Astrocyte of the cerebellum (primary cell): Measurements from ENCODE around the gene WDFY2.

ENCODE experiments used
- DNase-seq: peaks from one replicate; pipeline ENCODE4 v3.0.0-alpha.2; 2011; ENCODE audit warnings: low read depth
- H3K4me3 ChIP-seq: 2 replicates; pipeline ENCODE4 v1.5.1; 2011; ENCODE audit warnings: mild to moderate bottlenecking, low read depth, low read length, moderate library complexity
- in situ Hi-C: cut with HindIII; loops from 2 replicates; pipeline ENCODE4 v1.10.0; 2017; ENCODE audit warnings: low sequenced_read_pairs
- TF ChIP-seq, protein P1 (sequence below): IDR thresholded peaks from 2 replicates; pipeline ENCODE4 v1.5.1; 2012; ENCODE audit warnings: low read length, low read depth, moderate library complexity, mild to moderate bottlenecking; ENCODE audit errors: missing control alignments

WDFY2 gene

DNA sequence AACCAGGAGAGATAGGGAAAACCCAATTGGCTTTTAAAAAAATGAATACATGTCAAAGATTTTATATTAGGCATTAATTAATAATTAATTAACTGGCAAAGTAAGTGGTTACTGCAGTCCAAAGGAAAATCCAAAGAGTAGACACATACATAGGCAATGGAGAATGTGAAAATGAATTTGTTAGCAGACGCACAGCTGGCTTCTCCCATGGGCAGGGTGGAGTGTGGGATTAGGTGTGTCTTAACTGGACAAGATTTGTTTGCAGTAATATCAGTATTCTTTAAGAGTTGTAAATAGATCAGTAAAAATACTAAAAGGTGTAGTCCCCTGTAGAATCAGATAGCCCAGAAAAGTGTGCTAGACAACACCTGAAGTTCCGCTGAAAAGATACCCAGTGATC lies 161.0 kb downstream of the WDFY2 start:
- in situ Hi-C loops: loop anchor here (25.0 kb wide), 1 partner anchor 283 kb away; the partner anchor contains the start of gene INTS6
- TF ChIP-seq, protein P1, sequence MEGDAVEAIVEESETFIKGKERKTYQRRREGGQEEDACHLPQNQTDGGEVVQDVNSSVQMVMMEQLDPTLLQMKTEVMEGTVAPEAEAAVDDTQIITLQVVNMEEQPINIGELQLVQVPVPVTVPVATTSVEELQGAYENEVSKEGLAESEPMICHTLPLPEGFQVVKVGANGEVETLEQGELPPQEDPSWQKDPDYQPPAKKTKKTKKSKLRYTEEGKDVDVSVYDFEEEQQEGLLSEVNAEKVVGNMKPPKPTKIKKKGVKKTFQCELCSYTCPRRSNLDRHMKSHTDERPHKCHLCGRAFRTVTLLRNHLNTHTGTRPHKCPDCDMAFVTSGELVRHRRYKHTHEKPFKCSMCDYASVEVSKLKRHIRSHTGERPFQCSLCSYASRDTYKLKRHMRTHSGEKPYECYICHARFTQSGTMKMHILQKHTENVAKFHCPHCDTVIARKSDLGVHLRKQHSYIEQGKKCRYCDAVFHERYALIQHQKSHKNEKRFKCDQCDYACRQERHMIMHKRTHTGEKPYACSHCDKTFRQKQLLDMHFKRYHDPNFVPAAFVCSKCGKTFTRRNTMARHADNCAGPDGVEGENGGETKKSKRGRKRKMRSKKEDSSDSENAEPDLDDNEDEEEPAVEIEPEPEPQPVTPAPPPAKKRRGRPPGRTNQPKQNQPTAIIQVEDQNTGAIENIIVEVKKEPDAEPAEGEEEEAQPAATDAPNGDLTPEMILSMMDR: no peak
- no peak overlapping the region for H3K4me3 ChIP-seq
- DNase-seq: no peak

DNA sequence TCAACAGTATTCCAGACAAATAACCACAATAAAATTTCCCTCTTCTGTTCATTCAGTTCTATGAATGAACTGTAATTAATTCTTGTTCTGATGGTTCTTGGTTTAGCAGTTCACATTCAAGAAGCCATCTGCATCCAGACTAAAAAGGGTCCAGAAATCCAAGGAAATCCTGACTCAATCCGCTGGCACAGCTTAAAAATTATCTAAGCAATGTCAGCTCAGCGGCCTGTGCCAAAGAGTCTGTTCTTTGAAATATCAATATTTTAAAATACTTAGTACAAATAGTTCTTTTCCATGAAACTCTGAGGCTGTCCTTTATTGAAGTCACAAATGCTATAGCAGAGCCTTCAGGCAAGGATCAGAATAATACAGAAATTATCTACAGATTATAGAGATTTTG lies 162.5 kb downstream of the WDFY2 start:
- no peak for DNase-seq
- TF ChIP-seq, protein P1: no peak
- in situ Hi-C loops: loop anchor here (25.0 kb wide), 1 partner anchor 285 kb away; the partner anchor contains the start of gene INTS6
- no peak overlapping the region for H3K4me3 ChIP-seq

DNA sequence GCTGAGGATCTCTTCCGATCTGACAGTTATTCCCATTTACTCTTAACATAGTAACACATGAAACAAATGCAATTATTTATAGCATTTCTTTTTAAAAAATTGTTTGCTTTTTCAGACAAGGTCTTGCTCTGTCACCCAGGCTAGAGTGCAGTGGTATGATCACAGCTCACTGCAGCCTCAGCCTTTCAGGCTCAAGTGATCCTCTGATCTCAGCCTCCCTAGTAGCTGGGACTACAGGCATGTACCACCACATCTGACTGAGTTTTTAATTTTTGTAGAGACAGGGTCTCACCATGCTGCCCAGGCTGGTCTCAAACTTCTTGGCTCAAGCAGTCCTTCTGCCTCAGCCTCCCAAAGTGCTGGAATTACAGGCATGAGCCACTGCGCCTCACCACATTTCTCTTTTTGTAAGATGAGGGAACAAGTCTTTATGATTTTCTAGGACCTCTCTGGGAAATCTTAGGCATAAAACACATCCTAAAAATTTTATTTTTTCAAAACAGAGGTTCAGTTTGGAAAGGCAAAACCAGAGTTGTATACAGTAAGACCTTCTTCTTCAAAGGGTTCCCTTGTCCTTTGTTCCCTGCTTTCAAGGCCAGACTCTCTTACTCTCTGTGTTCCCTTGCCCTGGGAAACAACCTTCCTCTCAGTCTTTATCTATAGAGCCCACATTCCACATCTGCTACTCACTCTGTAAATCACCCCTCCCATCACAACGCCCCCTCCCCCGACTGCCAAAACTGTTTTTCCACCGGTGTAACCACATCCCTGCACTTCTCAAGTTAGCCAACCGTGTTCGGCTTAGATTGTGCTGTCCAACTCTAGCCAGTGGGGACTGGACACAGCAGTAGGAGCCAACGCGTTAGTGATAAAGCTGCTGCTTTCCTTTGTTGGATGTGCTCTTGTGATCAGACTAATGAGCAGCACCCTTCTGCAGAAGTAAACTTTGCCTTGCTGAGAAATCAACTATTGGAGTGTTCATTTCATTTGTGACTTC lies 163.5 kb downstream of the WDFY2 start:
- in situ Hi-C loops: loop anchor here (25.0 kb wide), 1 partner anchor 285 kb away; the partner anchor contains the start of gene INTS6
- DNase-seq: no peak
- TF ChIP-seq, protein P1: no peak
- no peak overlapping the region for H3K4me3 ChIP-seq

DNA sequence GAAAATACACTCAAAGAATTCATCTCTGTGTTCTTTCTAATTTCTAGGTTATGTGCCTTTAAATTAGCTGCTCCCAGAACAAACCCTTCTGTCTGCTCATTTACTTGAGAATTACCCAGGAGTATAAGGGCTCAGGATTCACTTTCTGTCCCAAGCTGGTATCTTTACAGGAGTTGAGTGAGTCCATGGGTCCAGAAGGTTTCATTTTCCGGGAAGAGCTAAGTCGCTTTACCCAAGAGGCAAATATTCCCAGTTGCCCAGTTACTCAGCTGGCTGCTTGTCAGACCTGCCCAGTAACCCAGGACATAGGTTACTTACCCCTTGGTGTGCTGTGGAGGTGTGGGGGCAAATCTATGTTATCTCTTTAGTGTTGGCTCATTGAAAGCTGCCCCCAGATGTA lies 172.4 kb downstream of the WDFY2 start:
- TF ChIP-seq, protein P1: no peak
- in situ Hi-C loops: no loop called here
- H3K4me3 ChIP-seq: no peak overlapping the region
- DNase-seq: no peak

DNA sequence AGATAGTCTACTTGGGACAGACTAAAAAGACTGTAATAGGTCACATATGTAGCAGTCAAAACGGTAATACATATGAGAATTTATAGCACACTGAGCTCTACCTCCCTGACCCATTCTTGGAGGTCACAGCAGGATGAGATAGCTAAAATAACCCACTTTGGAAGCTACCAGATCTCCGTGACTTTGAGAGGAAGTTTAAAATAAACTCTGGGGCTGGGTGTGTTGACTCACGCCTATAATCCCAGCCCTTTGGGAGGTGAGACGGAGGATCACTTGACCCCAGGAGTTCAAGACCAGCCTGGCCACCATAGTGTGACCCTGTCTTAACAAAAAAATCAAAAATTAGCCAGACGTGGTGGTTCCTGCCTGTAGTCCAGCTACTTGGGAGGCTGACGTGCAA lies 174.4 kb downstream of the WDFY2 start:
- in situ Hi-C loops: no loop called here
- TF ChIP-seq, protein P1: no peak
- no peak overlapping the region for H3K4me3 ChIP-seq
- DNase-seq: no peak

DNA sequence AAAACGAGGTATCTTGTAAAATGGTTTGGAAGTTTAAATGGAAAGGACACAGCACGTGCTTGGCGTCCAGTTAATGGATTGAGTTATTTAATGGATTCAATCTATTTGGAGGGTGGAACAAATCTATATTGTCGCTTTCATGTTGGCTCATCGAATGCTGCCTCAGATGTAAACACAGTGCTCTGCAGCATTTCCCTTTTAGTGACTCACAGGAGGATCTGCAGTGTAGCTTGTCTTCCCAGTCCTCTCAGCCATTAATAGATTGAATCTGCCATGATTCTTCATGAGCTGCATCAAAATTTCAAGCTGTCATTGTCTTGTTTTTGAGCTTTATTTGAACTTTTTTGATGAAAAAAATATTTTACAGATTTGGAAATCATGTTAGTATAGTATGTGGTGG lies 175.0 kb downstream of the WDFY2 start:
- in situ Hi-C loops: no loop called here
- DNase-seq: no peak
- TF ChIP-seq, protein P1: no peak
- H3K4me3 ChIP-seq: no peak overlapping the region
